Aorta (tissue), 5 donors: ENCODE measurements around the gene INAFM1. TPM values are rescaled to one million over a fixed set of nuclear protein-coding genes. Genes with fewer than 3 reads are reported as not detected.
A peak's percentile ranks its signal among the peaks of the same experiment; 100 is the strongest.
"Not testable (repeated sequence)": the region's sequence is repeated elsewhere in the genome, so short reads cannot be mapped to it uniquely, and the experiment has no call there.

Source experiments
- ATAC-seq: fragments of 200-7000 bp; cut with Tn5 transposase; one replicate; pipeline ENCODE4 v1.9.1; 2022; ENCODE audit warnings: moderate library complexity; ENCODE audit not compliant: low FRiP score
- DNase-seq, 2 donors: peaks; one replicate each; pipeline ENCODE4 v3.0.0-alpha.2; 2020
- H3K27ac ChIP-seq, 2 donors: one replicate each; pipeline ENCODE4 v1.5.1; 2013; ENCODE audit warnings: low read length in 2 of 2, mild to moderate bottlenecking in 2 of 2, moderate library complexity in 2 of 2, control low read depth in 1 of 2, inconsistent platforms in 1 of 2, low read depth in 1 of 2
- H3K27me3 ChIP-seq, 2 donors: one replicate each; pipeline ENCODE4 v1.6.1; 2013; ENCODE audit warnings: control low read depth in 1 of 2, low read length in 1 of 2, mild to moderate bottlenecking in 1 of 2, moderate library complexity in 1 of 2; ENCODE audit not compliant: insufficient read depth in 2 of 2, control insufficient read depth in 1 of 2
- H3K36me3 ChIP-seq, 2 donors: one replicate each; pipeline ENCODE4 v1.6.1; 2013; ENCODE audit warnings: control low read depth in 1 of 2, low read length in 1 of 2, mild to moderate bottlenecking in 1 of 2; ENCODE audit not compliant: insufficient read depth in 2 of 2, control insufficient read depth in 1 of 2
- H3K4me1 ChIP-seq, 2 donors: one replicate each; pipeline ENCODE4 v1.6.1; 2013; ENCODE audit warnings: low read length in 2 of 2, control low read depth in 1 of 2, mild to moderate bottlenecking in 1 of 2, moderate library complexity in 1 of 2; ENCODE audit not compliant: insufficient read depth in 2 of 2, control insufficient read depth in 1 of 2
- H3K4me3 ChIP-seq, 2 donors: one replicate each; pipeline ENCODE4 v1.5.1; 2013; ENCODE audit warnings: low read length in 2 of 2, control low read depth in 1 of 2, mild to moderate bottlenecking in 1 of 2
- H3K9me3 ChIP-seq: one replicate; pipeline ENCODE4 v1.6.1; 2013; ENCODE audit warnings: mild to moderate bottlenecking, low read length; ENCODE audit not compliant: control insufficient read depth
- WGBS, 2 donors: extraction: QIAGEN DNeasy Blood & Tissue Kit; methylation state at CpG; one replicate each; pipeline ENCODE4 v1.1.7; 2013; 5-methylcytosine and 5-hydroxymethylcytosine counted together
- intact Hi-C, 2 donors: fragments of 100-400 bp; cut with DNase I; formaldehyde crosslinking; loops; one replicate each; pipeline versions ENCODE4 v1.14.2 to v1.15.0; 2022
- polyA plus RNA-seq, 2 donors: library from polyadenylated mRNA; stranded (reverse); fragments of 200-250 nt; gene quantifications; one replicate each; pipeline ENCODE4 v1.2.3, GENCODE V29; 2013
- total RNA-seq, 2 donors: library from RNA; stranded (reverse); fragmentation: NEBNext Ultra II Directional; extraction: Animal tissue kit (Norgen Biotek cat#: 25700); gene quantifications; one replicate each; pipeline ENCODE4 v1.2.1, GENCODE V29; 2021
- donor health status: healthy with polysubstance abuse.
- donor health status: Bipolar disorder and iron deficiency.
- donor health status: DM: no; HTN: no; CAD: no.
- donor health status: DM: no; HTN: no; CAD: no.
- donor health status: DM: yes; HTN: yes; CAD: no.

Gene INAFM1
- total and polyA plus RNA-seq, 4 donors, result 5.4 to 81.7 (median 37.1) TPM

DNA sequence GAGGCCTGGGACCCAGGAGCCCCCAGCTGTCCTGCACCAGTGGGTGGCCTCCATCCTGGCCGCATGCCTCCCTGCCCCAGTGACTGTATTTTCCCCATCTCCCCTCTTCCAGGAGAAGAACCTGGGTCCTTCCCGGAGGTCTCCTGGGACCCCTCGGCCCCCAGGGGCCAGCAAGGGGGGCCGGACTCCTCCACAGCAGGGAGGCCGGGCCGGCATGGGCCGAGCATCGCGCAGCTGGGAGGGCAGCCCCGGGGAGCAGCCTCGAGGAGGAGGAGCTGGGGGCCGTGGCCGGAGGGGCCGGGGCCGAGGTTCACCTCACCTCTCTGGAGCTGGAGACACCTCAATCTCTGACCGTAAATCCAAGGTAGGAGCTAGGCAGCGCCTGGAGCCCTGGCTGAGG lies 14.2 kb upstream of the INAFM1 start:
- Histone ChIP-seq H3K4me3 (no peak overlapping the region), H3K27ac (no peak overlapping the region), H3K36me3 (peaks cover 0 to 3% of the 10 kb centered on the region in 2 donors), H3K27me3 (no peaks in the 10 kb centered on the region), H3K9me3 (no peaks in the 10 kb centered on the region), H3K4me1 (no peaks in the 10 kb centered on the region)
- ATAC-seq (no peak), DNase-seq (no peak)
- 90 to 91% methylated on average over 16 to 17 of the region's 17 CpGs for WGBS, 2 donors
- intact Hi-C loops, result no loop called here

- 87% methylated on average over 14 of the region's 14 CpGs for WGBS, 2 donors
- H3K36me3 ChIP-seq, H3K27me3 ChIP-seq, H3K4me3 ChIP-seq, H3K27ac ChIP-seq, DNase-seq, H3K4me1 ChIP-seq, intact Hi-C loops, ATAC-seq, H3K9me3 ChIP-seq: not testable (repeated sequence)
Measured at GRCh38 chr19:47261946-47262793, 12.5 kb upstream of the INAFM1 start.

- ATAC-seq (peak; percentile 26), DNase-seq (no peak)
- H3K4me3 ChIP-seq, result no peak overlapping the region
- H3K4me1 ChIP-seq, result no peaks in the 10 kb centered on the region
- WGBS, 2 donors, result 94% methylated on average over 29 to 30 of the region's 30 CpGs
- intact Hi-C loops, result no loop called here
- no peaks in the 10 kb centered on the region for H3K27me3 ChIP-seq
- peaks cover 0 to 3% of the 10 kb centered on the region in 2 donors for H3K36me3 ChIP-seq
- no peak overlapping the region for H3K27ac ChIP-seq
- H3K9me3 ChIP-seq, result no peaks in the 10 kb centered on the region
Measured at GRCh38 chr19:47264629-47265028, 10.1 kb upstream of the INAFM1 start.

DNA sequence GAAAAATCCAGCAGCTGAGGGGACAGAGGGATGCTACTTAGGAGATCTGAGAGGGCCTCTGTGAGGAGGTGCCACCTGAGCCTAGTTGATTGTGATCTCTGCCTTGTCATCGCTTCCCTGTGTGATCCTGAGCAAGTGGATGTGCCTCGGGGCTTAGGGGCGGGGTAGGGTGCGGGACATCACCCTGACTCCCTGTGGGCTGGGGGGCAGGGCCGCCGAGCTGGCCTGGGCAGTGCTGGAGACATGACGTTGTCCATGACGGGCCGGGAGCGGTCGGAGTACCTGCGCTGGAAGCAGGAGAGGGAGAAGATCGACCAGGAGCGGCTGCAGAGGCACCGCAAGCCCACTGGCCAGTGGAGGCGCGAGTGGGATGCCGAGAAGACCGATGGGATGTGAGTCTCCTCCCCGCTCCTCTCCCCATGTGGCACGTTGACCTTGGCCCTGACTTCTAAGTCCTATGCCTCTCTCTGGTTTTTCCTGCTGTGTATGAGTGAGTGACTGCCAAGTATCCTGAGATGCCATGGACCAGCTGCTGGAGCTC lies 8.2 kb upstream of the INAFM1 start:
- H3K36me3 ChIP-seq, result no peaks in the 10 kb centered on the region
- no peaks in the 10 kb centered on the region for H3K4me1 ChIP-seq
- peak in 1 of 2 donors; percentile 53 for DNase-seq
- H3K27ac ChIP-seq, result no peak overlapping the region
- intact Hi-C loops, result no loop called here
- 92 to 94% methylated on average over 21 of the region's 21 CpGs for WGBS, 2 donors
- no peak overlapping the region for H3K4me3 ChIP-seq
- no peaks in the 10 kb centered on the region for H3K9me3 ChIP-seq
- no peaks in the 10 kb centered on the region for H3K27me3 ChIP-seq
- ATAC-seq, result no peak

DNA sequence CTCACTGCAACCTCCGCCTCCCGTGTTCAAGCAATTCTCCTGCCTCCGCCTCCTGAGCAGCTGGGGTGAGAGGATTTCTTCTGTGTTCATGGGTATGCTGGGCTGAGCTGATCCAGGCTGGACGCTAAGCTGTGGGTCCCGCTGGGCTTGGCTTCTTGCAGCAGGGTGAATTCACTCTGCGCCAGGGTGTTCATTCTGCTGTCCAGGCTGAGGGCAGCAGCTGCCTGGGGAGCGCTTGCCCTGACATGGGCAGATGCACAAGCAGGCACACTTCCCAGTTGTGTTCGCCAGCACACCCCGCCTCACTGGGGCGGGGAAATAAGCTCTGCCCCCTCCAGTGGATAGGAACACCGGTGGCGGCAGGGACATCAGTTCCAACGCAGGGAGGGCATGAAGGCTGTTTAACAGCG lies 7.3 kb upstream of the INAFM1 start:
- WGBS, 2 donors, result 87 to 90% methylated on average over 14 of the region's 14 CpGs
- Histone ChIP-seq H3K4me1 (no peaks in the 10 kb centered on the region), H3K27ac (no peak overlapping the region), H3K36me3 (no peaks in the 10 kb centered on the region), H3K9me3 (no peaks in the 10 kb centered on the region), H3K4me3 (no peak overlapping the region), H3K27me3 (no peaks in the 10 kb centered on the region)
- DNase-seq (no peak), ATAC-seq (no peak)
- intact Hi-C loops, result no loop called here

- ATAC-seq (no peak), DNase-seq (no peak)
- Histone ChIP-seq H3K36me3 (no peaks in the 10 kb centered on the region), H3K9me3 (no peaks in the 10 kb centered on the region), H3K4me3 (no peak overlapping the region), H3K27me3 (no peaks in the 10 kb centered on the region), H3K4me1 (no peaks in the 10 kb centered on the region), H3K27ac (no peak overlapping the region)
- intact Hi-C loops, result no loop called here
- 85 to 92% methylated on average over 6 of the region's 6 CpGs for WGBS, 2 donors
Measured at GRCh38 chr19:47268028-47268427, 6.7 kb upstream of the INAFM1 start.

DNA sequence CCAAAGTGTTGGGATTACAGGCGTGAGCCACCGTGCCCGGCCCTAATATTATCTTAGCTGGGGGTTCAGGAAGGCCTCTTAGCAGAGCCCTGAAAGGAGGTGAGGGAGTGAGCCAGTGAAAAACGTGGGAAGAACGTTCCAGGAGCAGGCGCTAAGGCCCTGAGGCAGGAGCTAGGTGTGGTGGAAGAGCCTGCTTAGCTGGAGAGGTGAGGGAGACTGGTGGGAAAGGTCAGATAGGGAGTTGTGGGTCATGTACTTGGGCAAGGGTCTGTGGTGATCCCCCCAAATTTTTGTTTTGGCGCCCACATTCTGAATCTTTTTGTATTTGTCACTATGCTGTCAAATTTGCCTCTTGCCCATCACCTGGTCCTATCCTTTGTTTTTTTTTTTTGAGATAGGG lies 5.1 kb upstream of the INAFM1 start:
- intact Hi-C loops, result no loop called here
- no peaks in the 10 kb centered on the region for H3K27me3 ChIP-seq
- DNase-seq (no peak), ATAC-seq (no peak)
- WGBS, 2 donors, result 90% methylated on average over 7 of the region's 7 CpGs
- H3K9me3 ChIP-seq, result no peaks in the 10 kb centered on the region
- no peak overlapping the region for H3K4me3 ChIP-seq
- H3K27ac ChIP-seq, result no peak overlapping the region
- no peaks in the 10 kb centered on the region for H3K4me1 ChIP-seq
- H3K36me3 ChIP-seq, result no peaks in the 10 kb centered on the region

- no peak overlapping the region for H3K4me3 ChIP-seq
- ATAC-seq, result no peak
- no peak for DNase-seq
- intact Hi-C loops, result loop anchor here in 1 of 2 donors (10.0 kb wide), 2 partner anchors 244 to 1364 kb away; partner anchors contain the start of genes DBP and NAPA
- no peaks in the 10 kb centered on the region for H3K36me3 ChIP-seq
- no peaks in the 10 kb centered on the region for H3K27me3 ChIP-seq
- H3K9me3 ChIP-seq, result no peaks in the 10 kb centered on the region
- no peaks in the 10 kb centered on the region for H3K4me1 ChIP-seq
- no peak overlapping the region for H3K27ac ChIP-seq
- 93% methylated on average over 10 of the region's 10 CpGs for WGBS, 2 donors
Measured at GRCh38 chr19:47270408-47270807, 4.3 kb upstream of the INAFM1 start.

- H3K36me3 ChIP-seq, result no peaks in the 10 kb centered on the region
- 81 to 82% methylated on average over 6 of the region's 6 CpGs for WGBS, 2 donors
- no peaks in the 10 kb centered on the region for H3K4me1 ChIP-seq
- no peaks in the 10 kb centered on the region for H3K27me3 ChIP-seq
- no peak for ATAC-seq
- H3K4me3 ChIP-seq, result no peak overlapping the region
- no peaks in the 10 kb centered on the region for H3K9me3 ChIP-seq
- intact Hi-C loops, result loop anchor here in 1 of 2 donors (10.0 kb wide), 2 partner anchors 243 to 1363 kb away; partner anchors contain the start of genes DBP and NAPA
- no peak for DNase-seq
- no peak overlapping the region for H3K27ac ChIP-seq
Measured at GRCh38 chr19:47271949-47272348, 2.7 kb upstream of the INAFM1 start.
